ENCODE data around the gene CD79A. TPM values are rescaled to one million over a fixed set of nuclear protein-coding genes. Genes with fewer than 3 reads are reported as not detected.

Gene CD79A
- total and polyA plus RNA-seq, 11 donors, result 0.37 to 0.88 (median 0.48) TPM; not detected in 7

DNA sequence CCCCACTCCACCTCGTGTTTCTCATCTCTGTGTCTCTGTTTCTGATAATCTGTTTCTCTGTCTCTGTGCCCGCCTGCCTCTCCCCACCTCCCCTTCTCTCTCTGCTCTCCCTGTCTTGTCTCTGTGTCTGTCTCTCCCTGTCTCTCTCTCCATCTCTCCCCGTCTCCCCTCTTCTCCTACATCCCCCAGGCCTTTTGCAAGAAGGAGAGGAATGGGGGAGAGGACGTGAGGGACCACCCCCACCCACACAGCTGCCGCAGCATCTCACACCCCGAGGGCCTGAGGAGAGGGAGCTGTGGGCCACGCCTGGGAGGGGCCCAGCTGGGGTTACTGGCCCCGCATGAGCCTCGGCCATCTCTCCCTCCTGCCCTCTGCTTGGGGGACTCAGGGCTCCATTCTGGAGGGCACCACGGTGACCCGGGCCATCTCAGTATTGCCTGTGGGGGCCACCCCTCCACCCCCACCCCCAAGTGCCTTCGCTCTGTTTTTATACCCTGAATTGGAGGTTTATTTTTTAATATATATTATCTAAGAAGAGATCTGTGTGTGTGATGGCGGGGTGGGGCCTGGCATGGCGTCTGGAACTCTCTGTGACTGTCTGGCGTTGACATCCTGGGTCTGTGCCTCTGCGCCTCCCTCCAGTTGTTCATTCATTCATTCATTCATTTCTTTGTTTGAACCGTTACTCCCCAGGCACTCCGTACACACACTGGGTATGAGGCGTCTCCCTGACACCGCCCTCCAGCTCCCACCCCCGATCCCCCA is 30.0 kb downstream of the CD79A start:
- Histone ChIP-seq H3K27ac (no peak overlapping the region), H3K36me3 (peaks cover 5 to 56% (median 50%) of the 10 kb centered on the region in 9 donors), H3K4me1 (no peaks in the 10 kb centered on the region), H3K9me3 (no peaks in the 10 kb centered on the region), H3K27me3 (peaks cover 2 to 27% (median 10%) of the 10 kb centered on the region in 9 donors), H3K4me3 (no peak overlapping the region)
- TF ChIP-seq POLR2A (IDR thresholded peaks at IDR 0.05), result no peak
- no peak for ATAC-seq
- WGBS, 4 donors, result 81 to 85% (median 84%) methylated on average over 20 to 21 of the region's 21 CpGs
- intact Hi-C loops (cut with DNase I), result no loop called here
- DNase-seq, result no peak

DNA sequence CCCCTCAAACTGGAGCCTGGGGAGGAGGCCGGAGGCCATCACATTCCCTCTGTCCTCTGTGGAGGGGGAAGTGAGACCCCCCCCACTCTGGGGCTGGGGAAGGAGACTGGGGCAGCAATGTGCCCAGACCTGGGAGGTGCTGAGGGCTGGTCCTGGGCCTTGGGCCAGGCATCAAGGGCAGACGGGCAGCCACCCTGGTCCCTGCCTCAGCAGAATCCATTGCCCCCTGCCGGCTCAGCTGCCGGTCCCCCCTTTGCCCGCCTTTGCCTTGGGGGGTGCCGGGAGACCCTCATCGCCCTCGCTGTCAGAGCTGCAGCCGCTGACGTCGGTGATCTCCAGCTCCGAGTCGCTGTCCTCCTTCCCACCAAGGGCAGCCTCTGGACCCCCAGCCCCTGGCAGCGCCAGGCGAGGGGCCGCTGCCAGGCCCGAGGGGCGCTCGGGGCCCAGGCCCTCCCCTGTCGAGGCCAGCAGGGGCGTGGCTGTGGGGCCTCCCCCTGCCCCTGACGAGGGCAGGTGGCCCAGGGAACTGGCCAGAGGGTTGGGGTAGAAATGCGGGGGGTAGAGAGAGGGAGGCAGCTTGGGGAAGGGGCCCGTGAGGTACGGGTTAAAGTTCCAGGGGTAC is 31.0 kb downstream of the CD79A start:
- no peak for DNase-seq
- Histone ChIP-seq H3K9me3 (no peaks in the 10 kb centered on the region), H3K27ac (no peak overlapping the region), H3K36me3 (peaks cover under 1 to 46% (median 40%) of the 10 kb centered on the region in 9 donors), H3K4me1 (peaks cover 0 to 8% (median 0%) of the 10 kb centered on the region in 12 donors), H3K4me3 (no peak overlapping the region), H3K27me3 (peaks cover 7 to 37% (median 18%) of the 10 kb centered on the region in 9 donors)
- ATAC-seq, result no peak
- TF ChIP-seq POLR2A (IDR thresholded peaks at IDR 0.05), result no peak
- no peak for TF ChIP-seq CTCF (IDR thresholded peaks at IDR 0.05)
- intact Hi-C loops (cut with DNase I), result no loop called here
- WGBS, 4 donors, result 73 to 86% (median 84%) methylated on average over 11 to 25 of the region's 25 CpGs

GRCh38 chr19:41908724-41909464 is 31.8 kb downstream of the CD79A start:
- no peak for DNase-seq
- WGBS, 4 donors, result 72 to 82% (median 78%) methylated on average over 10 to 11 of the region's 11 CpGs
- Histone ChIP-seq H3K9me3 (no peaks in the 10 kb centered on the region), H3K4me3 (no peak overlapping the region), H3K27me3 (peaks cover 9 to 45% (median 23%) of the 10 kb centered on the region in 9 donors), H3K36me3 (peaks cover 0 to 38% (median 32%) of the 10 kb centered on the region in 9 donors), H3K4me1 (peaks cover 0 to 11% (median 0%) of the 10 kb centered on the region in 12 donors), H3K27ac (no peak overlapping the region)
- intact Hi-C loops (cut with DNase I), result no loop called here
- no peak for TF ChIP-seq CTCF (IDR thresholded peaks at IDR 0.05)
- no peak for ATAC-seq

- Histone ChIP-seq H3K4me3 (no peak overlapping the region), H3K4me1 (peaks cover 0 to 11% (median 0%) of the 10 kb centered on the region in 12 donors), H3K9me3 (no peaks in the 10 kb centered on the region), H3K36me3 (peaks cover 0 to 30% (median 24%) of the 10 kb centered on the region in 9 donors), H3K27me3 (peaks cover 9 to 51% (median 26%) of the 10 kb centered on the region in 9 donors), H3K27ac (no peak overlapping the region)
- DNase-seq (no peak), ATAC-seq (no peak)
- intact Hi-C loops (cut with DNase I), result no loop called here
- TF ChIP-seq POLR2A (IDR thresholded peaks at IDR 0.05), result no peak
- TF ChIP-seq CTCF (IDR thresholded peaks at IDR 0.05), result no peak
- whole genome bisulfite sequencing, 4 donors, result 43 to 49% (median 46%) methylated on average over 11 to 13 of the region's 13 CpGs
These were observed 32.6 kb downstream of the CD79A start for GRCh38 chr19:41909706-41910105.

Data from heart left ventricle (tissue), 16 donors.